22Rv1 (cell line): ENCODE results near the gene SLC9A9.

Source experiments
- CTCF ChIP-seq: fragments of 450-650 bp; IDR thresholded peaks from 2 replicates; pipeline ENCODE4 v1.5.1; 2017; ENCODE audit warnings: mild to moderate bottlenecking
- ZFX ChIP-seq: fragments of 450-650 bp; IDR thresholded peaks from 2 replicates; pipeline ENCODE4 v1.6.1; 2017; ENCODE audit warnings: antibody characterized with exemption, borderline replicate concordance

- TF ChIP-seq CTCF (no peak), ZFX (no peak)
Measured at GRCh38 chr3:143676021-143676420, 172.2 kb downstream of the SLC9A9 start.
